GM21423 (cell line): ENCODE data around the gene RNU6-8.

Experiments used
- ATAC-seq: cut with Tn5 transposase; IDR thresholded peaks from one replicate; pipeline ENCODE4 v1.9.1; 2021; ENCODE audit warnings: mild to moderate bottlenecking, moderate library complexity; ENCODE audit not compliant: unreplicated experiment

The RNU6-8 gene

DNA sequence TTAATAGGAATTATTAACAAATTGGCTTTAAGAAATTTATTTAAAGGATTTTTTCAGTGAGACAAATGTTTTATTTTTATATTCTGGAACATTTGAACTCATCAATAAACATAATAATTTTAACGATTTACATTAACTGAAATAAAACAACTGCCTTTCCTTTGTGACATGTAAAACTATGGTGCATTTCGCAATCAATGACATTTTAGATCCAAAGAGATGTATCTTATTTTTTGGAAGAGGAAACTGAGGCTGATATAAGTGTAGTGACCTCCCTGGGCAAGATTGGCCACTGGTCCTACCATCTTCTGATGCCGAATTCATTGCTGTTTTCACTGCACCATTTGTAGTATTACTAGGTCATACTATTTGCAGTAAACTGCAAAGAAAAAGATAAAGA lies 2.5 kb upstream of the RNU6-8 start:
- no peak for ATAC-seq

DNA sequence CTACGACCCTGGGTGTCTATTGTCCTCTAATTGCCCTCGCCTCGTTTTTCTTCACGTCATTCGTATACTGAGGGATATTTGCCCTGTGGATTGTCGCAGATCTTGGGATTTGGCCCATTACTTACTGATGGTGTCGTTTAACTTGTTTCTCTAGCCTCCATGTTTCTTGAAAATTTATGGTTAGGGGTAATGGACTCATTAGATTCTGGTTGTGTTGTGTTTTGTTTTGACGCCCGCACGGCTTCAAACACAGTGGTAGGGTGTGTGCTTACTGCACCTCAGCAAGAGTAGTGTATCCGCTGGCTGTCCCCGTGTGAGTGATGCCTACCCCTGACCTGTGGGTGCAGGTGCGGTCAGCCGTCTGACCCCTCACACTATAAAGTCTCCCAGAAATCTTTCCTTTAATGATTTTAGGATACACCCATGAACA lies 874 bp upstream of the RNU6-8 start:
- ATAC-seq = no peak

DNA sequence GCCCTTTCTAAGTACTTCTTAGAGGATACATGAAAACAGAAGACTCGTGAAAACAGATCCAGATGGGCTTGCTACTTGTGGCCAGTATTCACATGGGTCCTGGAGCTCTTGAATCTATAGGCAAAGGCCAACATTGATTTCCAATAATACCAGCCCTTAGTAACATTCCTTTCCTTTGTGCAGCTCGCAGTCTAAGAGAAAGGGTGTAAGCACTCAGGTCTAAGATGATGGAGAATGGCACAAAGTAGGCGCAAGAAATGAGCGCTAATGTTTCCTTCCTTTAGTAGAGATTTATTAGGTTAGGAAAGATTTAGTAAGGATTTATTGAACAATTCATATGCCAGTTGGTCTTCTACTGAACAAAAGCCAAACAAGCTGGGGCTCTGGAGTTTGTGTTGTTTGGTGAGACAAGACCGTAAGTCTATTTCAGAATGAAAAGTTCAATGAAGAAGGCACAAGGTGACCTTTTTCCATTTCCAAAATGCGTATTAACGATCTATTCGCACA lies 525 bp downstream of the RNU6-8 start:
- no peak for ATAC-seq

DNA sequence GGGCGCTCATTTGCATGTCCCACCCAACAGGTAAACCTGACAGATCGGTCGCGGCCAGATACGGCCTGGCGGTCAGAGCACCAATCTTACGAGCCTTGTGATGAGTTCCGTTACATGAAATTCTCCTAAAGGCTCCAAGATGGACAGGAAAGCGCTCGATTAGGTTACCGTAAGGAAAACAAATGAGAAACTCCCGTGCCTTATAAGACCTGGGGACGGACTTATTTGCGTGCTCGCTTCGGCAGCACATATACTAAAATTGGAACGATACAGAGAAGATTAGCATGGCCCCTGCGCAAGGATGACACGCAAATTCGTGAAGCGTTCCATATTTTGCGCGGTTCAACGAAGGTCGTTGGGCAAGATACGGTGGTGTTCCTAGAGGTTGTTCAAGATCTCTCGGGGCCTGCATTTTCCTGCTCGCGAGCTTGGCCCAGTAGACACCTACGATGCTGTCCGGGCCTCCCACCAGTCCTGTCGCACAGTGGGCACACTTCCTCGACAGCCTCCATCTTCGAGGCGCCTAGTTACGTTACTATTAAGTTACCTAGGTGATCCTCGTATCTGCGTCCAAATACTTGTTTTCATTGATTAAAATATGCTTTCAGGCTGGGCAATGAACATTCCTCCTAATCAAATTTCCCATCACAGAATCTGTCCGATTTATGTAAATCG lies 1.1 kb downstream of the RNU6-8 start, which contains the start of gene RNU6-7:
Gene RNU6-7 (plus strand): TSS at position 230 of the 675 bp plus-strand sequence.
- ATAC-seq = no peak

DNA sequence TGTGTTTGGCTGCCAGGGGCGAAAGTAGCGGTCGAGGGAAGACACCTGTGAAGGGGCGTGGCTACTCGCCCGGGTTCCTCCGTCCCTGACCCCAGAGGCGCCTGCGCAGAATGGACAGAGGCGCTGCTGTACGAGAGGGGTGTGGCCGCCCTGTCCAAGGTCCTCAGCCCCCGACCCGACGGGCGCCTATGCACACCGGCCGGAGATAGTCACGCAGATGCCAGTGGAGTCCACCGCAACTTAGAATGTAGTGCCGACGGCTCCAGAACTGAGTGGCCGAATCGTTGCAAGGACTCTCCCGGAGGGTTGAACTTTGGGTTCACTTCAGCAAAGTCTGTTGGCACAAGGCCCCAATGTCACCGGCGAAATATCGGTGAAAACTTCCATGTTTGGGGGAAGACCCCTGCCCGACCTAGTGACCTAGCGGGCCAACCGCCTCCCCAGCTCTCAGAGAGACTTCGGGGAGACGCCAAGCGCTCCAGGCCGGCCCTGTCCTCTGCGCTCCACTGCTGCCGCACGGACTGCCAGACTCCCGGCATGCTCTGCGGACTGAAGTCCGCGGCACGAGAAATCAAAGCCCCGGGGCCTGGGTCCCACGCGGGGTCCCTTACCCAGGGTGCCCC lies 1.8 kb downstream of the RNU6-8 start:
- peak; percentile 58 for ATAC-seq

DNA sequence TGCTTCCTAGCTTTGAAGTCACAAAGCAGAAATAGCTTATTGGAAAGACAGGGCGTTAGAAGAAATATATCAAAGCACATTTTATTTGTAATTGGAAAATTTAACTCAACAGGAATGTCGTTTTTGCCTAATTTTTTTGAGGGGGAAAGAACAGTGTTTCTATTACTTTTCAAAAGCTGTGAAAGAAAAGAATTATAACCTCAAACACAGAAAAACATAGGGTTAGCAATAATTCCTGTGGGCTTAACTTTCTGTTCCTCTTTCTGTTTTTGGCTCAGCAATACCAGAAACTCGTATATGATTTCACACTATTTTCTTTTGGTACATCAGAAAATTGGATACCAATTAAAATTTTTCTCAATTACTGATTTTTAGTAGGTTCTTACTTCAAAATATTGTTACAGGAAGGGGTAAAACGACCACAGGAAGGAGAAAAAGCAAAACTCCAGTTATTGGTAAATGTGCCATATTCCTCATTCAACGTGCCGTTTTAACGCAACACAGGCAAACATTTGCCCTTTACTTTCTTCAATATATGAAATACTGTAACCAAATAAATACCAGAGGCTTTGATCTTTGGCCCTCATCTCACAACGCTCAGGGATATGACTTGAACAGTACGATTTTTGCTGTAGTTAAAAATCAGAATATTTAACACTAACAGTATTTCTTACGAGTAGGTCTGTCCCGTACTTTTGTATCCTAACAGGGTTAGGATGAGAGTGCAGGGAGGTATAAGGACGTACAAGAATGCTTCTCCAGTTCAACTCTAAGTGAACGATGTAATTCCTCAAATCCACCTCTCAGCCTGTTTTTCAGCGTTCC lies 2.5 kb downstream of the RNU6-8 start:
- ATAC-seq = peak; percentile 24

DNA sequence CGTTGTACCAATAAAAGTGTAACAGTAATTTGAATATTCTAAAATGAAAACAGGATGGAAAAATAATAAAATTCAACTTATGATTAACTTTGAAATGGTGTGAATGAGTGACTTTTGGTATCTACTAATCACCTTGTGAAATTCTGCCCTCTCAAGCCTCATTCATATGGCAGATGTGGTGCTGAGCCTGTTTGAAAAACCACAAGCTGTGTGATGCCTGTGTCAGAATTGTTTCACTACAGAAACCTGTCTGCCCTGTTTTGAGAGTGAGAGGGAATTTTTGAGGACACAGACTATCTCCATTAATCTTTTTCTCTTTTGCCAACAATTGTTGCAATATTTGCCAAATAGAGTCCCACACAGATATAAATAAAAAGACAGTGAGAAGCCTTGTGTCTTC lies 5.2 kb downstream of the RNU6-8 start:
- peak; percentile 35 for ATAC-seq

DNA sequence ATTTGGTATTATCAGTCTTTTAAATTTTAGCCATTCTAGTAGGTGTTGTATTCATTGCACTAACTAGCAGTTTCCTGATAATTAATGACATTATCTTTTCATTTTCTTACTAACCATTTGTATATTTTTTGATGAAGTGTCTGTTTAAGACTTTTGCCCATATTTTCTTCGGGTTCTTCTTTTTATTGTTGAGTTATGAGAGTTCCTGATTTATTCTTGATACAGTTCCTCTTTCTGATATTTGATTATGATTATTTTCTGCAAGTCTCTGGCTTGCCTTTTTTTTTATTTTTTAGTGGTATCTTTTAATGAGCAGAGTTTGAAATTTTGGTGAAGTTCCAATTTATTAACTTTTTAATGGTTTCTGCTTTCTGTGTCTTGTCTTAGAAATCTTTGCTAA lies 7.4 kb downstream of the RNU6-8 start:
- ATAC-seq = no peak

DNA sequence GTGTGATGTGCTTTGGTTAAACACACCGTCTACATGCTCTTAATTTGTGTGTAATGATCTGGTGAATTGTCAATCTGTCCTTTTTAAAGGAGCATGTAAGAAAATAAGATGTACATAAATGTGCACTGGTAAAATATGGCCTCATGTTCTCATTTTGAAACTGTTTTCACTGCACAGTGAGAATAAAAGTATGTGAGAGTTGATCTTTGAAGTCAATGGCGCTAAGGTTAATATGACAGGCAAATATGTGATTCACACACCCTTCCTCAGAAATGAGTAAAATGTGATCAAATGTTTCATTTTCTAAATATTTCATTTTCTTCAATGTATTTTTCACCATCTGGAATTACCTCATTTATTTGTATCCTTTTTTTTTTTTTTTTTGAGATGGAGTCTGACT lies 9.5 kb downstream of the RNU6-8 start:
- no peak for ATAC-seq

DNA sequence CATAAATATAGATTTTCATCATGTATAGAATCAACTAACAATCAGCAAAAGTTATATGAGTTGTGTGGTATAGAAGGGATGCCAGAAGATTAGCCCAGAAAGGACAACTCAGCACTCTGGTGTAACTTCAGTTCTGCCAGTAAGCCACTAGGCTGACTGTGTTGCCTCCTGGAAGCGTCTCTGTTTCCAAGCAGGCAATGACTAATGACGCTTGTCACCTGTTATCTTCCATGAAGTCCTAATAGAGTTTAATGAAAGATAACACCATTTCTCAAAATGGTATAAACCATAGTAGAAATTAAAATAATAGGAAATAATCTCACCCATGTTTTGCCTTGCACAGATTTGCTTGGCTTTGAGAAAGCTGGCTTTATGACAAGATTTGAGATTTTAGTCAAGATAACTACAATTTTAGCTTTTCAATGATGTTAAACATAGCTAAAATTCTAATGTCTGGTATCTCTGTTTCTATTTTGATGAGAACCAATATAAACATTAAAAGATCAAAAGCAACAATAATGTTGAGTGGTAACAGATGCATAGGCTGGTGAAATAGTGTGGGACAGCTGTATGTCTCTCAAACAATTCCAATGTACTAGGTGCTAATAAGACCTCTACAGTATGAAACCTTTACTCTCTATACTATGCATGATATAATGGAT lies 10.2 kb downstream of the RNU6-8 start:
- ATAC-seq = no peak

DNA sequence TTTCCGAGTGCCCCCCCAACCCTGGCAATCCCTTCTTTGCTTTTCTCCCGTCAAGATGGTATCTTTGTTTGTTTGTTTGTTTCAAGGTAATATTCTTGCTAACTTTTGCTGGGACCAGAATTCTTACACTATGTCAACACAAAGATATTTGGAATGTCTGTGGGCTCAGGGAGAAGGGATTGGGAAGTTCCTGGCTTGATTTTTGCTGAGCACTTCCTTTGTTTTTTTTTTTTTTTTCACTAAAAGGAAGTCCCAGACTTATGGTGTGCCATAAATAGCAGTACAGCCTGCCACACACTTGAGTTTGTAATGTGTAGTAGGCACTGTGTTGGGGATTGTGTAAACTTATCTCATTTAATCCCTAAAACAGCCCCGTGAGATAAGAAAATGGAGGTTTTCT lies 12.4 kb downstream of the RNU6-8 start:
- ATAC-seq = no peak

DNA sequence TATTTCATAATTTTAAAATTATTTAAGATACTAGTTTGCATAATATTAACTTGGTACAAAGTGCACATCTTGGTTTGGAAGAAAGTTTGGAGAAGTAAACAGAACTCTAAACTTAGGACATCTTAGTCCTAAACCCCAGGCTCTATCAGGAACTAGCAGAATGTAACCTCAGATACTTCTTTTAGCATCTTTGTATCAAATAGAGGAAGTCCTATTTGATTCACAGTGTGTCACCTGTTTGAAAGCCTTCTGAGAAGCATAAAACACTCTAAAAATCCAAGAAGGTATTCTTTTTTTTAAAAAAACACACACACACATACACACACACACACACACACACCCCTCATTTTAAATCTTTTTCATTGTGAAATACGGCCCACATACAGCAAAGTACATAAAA lies 13.3 kb downstream of the RNU6-8 start:
- ATAC-seq = no peak

DNA sequence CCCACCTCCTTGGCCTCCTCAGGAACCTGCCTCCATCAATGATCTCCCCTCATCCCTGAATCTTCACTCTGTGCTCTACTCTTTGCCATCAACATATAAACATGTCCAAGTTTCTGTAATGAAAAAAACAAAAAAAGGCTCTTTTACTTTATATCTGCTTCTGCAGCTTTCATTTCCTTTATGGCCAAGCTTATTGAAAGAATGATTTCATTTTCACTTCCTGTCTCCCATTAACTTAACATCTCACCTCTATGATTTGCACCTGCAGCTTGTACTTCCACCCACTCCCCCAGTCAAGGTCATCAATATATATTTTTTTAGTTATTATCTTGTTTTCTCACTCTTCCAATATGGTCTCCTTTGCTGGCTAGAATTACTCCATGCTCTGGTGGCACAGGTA lies 16.8 kb downstream of the RNU6-8 start:
- peak; percentile 70 for ATAC-seq

DNA sequence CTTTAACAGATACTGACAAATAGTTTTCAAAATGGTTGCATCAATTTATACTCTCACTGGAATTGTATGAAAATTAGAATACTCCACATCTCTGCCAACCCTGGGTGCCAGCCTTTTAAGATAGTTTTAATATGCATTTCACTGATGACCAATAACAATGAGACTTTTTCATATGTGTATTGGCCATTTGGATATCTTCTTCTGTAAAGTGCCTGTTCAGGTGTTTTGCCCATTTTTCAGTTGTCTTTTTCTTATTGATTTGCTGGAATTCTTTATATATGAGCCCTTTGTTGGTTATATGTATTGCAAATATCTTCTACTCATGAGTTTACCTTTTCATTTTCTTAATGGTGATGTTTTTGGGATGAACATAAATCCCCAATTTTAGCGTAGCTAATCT lies 18.0 kb downstream of the RNU6-8 start:
- no peak for ATAC-seq

DNA sequence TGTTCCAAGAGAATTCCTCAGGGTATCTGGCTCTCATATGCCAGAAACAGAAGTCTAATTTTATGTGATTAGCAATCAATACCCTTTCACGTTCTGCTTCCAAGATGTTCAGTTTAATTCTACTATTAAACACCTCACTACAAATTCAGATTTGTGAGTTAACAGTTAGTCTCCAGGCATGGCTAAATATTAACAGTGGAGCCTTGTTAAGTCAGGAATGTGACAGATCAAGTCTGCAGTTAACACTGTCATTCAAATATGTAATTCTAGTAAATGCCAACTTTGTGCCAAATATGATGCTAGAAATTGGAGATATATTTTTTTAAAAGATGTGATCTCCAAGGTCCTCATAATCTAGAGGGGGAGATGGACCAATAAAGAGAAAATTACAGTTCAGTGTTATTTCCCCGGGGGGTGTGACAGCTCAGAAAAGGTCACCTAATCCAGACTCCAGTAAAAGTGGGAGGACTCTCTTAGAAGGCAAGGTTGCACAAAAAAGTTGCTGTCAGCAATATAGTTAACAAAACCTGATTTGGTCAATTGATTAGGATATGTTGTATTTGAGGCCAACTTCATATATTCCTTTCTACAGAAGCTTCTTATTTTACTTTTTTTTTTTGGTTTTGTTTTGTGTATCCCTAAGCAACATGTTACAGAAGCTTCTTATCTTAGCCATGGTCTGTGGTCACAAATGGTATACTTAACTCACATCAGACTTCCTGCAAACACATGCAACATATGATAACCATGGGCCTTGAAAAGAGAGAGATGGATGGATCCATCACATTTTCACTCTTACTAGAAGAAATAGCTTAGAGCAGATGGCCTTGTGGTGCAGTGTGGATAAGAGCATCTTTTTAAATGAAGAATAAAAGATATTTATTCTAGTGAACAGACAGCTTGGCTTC lies 19.7 kb downstream of the RNU6-8 start:
- no peak for ATAC-seq

DNA sequence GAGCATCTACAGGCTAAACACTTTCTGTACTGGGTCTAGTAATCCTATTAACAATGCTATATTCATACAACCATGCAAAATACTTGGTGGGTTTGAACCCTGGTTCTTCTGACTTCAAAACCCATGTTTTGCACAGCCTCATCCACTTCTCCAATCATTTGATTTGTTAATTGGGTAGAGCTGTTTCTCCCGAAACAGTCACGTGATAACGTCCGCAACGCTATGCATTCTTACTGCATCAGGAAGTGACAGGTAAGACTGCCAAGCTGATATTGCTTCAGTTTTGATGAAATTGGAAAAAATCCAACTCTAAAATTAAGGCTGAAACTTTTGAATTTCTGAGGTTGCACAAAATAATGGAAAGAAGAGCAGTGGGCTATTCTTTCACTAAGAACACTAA lies 31.6 kb downstream of the RNU6-8 start:
- ATAC-seq = no peak

DNA sequence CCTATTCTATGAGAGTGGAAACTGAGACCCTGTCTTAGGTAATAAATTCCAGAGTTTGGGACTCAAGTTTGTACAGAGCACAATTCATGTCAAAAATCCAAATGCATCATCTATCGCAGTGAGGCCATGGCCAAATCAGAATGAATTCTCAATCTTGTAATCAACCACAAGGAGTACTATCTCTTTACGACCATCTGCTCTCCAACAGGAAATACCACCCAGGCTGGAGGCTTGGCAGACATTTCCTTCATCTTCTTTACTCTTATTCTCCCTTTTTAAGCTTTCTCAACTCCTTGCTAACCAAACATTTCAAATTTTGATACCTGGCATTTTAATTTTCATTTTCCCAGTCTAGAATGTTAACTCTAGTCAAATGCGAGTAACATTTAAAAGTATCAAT lies 33.9 kb downstream of the RNU6-8 start:
- ATAC-seq = no peak

DNA sequence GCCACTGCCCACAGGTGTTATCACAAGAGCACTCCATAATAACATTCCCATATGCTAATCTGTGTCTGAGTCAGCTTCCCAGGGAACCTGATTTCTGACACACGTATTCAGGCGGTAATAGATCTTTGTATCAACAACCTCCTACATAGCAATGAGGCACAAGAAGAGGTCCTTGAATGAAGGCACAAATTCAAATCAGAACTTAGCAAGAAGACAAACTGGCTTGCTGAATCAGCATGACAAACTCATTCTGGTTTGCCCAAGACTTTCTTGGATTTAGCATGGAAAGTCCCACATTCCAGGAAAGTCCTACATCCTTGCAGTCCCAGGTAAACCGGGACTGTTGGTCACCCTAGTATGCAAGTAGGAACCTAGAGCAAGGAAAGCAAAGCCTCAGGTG lies 35.2 kb downstream of the RNU6-8 start:
- ATAC-seq = no peak

DNA sequence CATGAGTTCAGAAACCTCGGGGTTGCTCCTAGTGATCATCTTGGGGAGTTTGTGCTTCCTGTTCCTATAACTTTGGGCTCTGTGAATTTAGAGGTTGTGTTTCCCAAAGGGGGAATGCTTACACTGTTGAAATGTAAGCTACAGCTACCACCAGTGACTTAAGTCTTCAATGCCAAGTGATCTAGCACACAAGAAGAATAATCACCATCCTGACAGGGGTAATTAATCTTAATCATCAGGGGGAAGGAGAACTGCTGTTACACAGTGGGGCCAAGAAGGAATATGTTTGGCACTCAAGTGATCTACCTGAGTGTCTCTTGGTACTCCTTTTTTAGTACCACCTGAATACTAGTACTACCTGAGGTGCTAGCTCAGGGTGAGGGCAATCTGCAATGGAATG lies 36.1 kb downstream of the RNU6-8 start:
- no peak for ATAC-seq

DNA sequence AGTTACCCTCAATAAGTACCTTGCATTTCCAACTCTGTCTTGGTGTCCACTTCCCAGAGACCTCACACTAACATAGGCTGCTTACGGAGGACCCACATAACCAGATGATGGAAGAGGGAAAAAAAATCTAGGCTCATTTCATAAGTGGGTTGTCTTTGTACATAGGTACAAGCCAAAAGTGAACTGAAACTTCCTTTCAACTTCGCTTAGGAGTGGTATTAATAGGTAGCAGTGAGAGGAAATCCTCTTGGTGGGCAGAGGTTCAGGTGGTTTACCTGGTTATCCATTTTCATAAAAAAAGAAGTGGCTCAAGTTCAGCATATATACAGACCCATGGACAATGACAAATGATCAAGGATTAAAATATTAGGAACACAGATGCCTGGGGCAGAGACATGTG lies 37.0 kb downstream of the RNU6-8 start:
- peak; percentile 77 for ATAC-seq
